Left ventricle myocardium inferior (tissue), 1 donor: ENCODE data around the gene CORO2B. TPM values are rescaled to one million over a fixed set of nuclear protein-coding genes. Genes with fewer than 3 reads are reported as not detected.
A peak's percentile ranks its signal among the peaks of the same experiment; 100 is the strongest.

Experiments
- DNase-seq: peaks from one replicate; pipeline ENCODE4 v3.0.0-alpha.2; 2020
- H3K27ac ChIP-seq: fragments of 200-600 bp; replicated peaks from 2 replicates; pipeline ENCODE4 v1.8.0; 2021
- H3K27me3 ChIP-seq: fragments of 200-600 bp; 2 replicates; pipeline ENCODE4 v1.8.0; 2021; ENCODE audit warnings: low read depth
- H3K36me3 ChIP-seq: fragments of 200-600 bp; 2 replicates; pipeline ENCODE4 v1.8.0; 2021
- H3K4me1 ChIP-seq: fragments of 200-600 bp; 2 replicates; pipeline ENCODE4 v1.8.0; 2021
- H3K4me3 ChIP-seq: fragments of 200-600 bp; 2 replicates; pipeline ENCODE4 v1.8.0; 2021; ENCODE audit warnings: mild to moderate bottlenecking, moderate library complexity
- H3K9me3 ChIP-seq: fragments of 200-600 bp; replicated peaks from 2 replicates; pipeline ENCODE4 v1.8.0; 2021
- intact Hi-C: fragments of 100-400 bp; cut with micrococcal nuclease; formaldehyde crosslinking; loops from one replicate; pipeline ENCODE4 v1.11.0; 2022
- total RNA-seq: library from RNA; stranded (reverse); fragmentation: NEBNext Ultra II Directional; extraction: Animal tissue kit (Norgen Biotek cat#: 25700); gene quantifications from one replicate; pipeline ENCODE4 v1.2.1, GENCODE V29; 2021
- TF ChIP-seq, protein P1 (sequence below): fragments of 200-600 bp; IDR thresholded peaks from 2 replicates; pipeline ENCODE4 v1.8.0; 2021; ENCODE audit warnings: antibody characterized with exemption, mild to moderate bottlenecking, borderline replicate concordance
- donor health status: DM: no; HTN: yes; CAD: no; lungs with severe emphysema.

CORO2B gene
- total RNA-seq, 1 donor from 2014 or later: 5.0 TPM

DNA sequence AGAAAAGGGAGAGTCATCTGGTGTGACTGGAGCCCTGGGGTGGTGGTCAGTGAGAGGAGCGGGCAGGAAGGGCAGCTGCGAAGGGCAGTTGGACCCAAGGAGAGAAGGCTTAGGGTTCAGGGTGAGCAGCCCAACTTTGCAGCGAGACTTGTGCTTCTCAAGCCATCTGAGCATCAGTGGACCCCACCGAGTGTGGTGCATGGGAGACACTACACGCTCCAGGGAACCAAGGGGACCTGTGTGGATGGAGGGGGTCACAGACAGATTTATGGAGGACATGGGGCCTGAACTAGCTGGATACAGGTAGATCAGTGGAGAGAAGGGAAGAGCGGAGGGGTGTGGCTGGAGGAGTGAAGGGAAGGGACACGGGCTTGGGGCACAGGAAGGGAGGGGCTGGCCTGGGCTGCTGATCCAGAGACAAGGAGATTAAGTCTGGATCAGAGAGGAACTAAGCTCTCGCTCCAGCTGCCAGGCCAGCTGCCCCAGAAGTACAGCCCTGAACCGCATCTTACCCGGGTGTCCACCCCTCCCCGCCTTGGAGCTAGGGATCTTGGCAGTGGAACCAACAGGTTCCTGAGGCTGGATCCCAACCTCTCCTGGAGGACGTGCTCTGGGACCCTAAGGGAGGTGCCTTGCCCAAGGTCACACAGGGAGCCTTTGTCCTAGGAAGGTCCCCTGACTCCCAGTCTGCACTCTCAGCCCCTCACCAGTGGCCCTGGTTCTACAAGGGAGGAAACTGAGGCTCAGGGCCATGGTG, 120.5 kb downstream of the CORO2B start:
- Histone ChIP-seq H3K27ac (peak overlapping the region; percentile 89), H3K4me1 (peaks cover 60% of the 10 kb centered on the region), H3K9me3 (no peaks in the 10 kb centered on the region), H3K27me3 (no peaks in the 10 kb centered on the region), H3K36me3 (no peaks in the 10 kb centered on the region), H3K4me3 (no peak overlapping the region)
- intact Hi-C loops: no loop called here
- TF ChIP-seq, protein P1, sequence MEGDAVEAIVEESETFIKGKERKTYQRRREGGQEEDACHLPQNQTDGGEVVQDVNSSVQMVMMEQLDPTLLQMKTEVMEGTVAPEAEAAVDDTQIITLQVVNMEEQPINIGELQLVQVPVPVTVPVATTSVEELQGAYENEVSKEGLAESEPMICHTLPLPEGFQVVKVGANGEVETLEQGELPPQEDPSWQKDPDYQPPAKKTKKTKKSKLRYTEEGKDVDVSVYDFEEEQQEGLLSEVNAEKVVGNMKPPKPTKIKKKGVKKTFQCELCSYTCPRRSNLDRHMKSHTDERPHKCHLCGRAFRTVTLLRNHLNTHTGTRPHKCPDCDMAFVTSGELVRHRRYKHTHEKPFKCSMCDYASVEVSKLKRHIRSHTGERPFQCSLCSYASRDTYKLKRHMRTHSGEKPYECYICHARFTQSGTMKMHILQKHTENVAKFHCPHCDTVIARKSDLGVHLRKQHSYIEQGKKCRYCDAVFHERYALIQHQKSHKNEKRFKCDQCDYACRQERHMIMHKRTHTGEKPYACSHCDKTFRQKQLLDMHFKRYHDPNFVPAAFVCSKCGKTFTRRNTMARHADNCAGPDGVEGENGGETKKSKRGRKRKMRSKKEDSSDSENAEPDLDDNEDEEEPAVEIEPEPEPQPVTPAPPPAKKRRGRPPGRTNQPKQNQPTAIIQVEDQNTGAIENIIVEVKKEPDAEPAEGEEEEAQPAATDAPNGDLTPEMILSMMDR: no peak
- no peak for DNase-seq

DNA sequence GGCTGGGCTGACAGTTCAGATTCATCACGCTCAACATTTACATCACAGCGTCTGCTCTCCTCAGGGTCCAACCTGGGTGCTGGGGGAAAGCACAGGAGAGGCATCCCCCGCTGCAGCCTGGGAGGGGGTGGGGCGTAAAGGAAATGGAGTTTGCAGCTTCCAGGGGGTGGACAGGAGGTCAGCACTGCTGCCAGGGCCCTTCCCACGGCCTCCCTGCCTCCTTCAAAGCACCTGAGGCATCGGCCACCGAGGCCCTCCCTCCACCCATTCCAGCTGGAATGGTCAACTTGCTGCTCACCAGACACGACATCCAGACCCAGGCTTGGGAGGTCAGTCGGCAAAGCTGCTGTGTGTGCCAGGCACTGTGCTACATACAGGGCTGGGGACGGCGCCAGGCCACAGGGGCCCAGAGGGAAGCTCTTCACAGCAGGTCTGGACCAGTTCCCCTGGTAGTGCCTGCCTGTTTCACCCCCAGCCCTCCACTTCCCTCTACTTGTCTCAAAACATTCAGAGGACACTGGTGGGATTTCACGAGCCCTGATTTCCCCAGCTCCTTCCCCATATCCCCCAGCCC, 121.2 kb downstream of the CORO2B start:
- H3K27me3 ChIP-seq: no peaks in the 10 kb centered on the region
- DNase-seq: peak; percentile 33
- no peaks in the 10 kb centered on the region for H3K9me3 ChIP-seq
- H3K36me3 ChIP-seq: no peaks in the 10 kb centered on the region
- peak overlapping the region; percentile 46 for H3K4me3 ChIP-seq
- TF ChIP-seq, protein P1: no peak
- peak overlapping the region; percentile 89 for H3K27ac ChIP-seq
- intact Hi-C loops: no loop called here
- peaks cover 66% of the 10 kb centered on the region for H3K4me1 ChIP-seq

DNA sequence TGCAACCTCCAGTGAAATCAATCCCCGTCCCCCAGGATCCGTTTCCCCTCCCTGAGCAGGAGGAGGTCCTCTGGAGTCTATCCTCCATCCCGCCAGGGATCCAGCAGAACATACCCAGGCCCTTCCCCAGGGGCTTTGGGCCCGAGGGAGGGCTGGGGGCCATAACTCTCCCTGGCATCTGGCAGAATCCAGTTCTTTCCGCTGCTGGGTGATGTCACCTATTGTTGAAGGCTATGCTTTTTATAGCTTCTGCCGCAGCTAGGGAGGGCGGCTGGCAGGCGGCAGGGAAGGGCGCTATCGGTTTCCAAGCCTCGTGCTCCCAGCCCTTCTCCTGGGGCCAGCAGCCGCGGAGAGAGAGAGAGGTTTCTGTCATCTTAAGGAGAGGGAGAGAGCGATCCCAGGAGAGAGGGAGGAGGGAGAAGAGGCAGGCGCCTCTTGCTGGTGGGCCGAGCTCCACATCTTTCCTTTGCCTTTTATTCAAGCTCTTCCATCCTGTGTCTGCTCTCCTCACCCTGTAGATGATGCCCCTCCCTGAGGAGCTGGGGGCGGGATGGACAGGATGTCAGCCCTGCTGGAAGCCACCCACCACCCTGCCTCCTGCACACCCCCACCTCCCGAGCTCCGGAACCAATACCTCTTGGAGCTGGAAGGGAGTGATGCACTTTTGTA, 121.8 kb downstream of the CORO2B start:
- Histone ChIP-seq H3K4me3 (peak overlapping the region; percentile 46), H3K4me1 (peaks cover 72% of the 10 kb centered on the region)
- intact Hi-C loops: no loop called here

DNA sequence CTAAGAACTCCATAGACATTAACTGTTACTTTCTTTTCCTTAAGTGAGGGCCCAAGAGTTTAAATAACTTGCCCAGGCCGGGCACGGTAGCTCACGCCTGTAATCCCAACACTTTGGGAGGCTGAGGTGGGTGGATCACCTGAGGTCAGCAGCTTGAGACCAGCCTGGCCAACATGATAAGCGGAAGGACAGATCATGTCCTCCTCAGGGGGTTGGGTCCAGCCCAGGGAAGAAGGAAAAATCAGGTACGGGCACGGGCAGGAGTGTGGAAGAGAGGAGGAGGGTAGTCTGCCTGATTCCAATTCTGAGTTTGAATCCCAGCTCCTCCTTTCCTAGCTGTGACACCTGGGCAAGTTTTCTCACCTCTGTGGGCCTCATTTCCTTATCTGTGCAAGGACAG, 123.1 kb downstream of the CORO2B start:
- no peaks in the 10 kb centered on the region for H3K27me3 ChIP-seq
- no peak for DNase-seq
- TF ChIP-seq, protein P1: no peak
- intact Hi-C loops: no loop called here
- no peak overlapping the region for H3K4me3 ChIP-seq
- H3K36me3 ChIP-seq: no peaks in the 10 kb centered on the region
- peaks cover 85% of the 10 kb centered on the region for H3K4me1 ChIP-seq
- H3K27ac ChIP-seq: no peak overlapping the region
- no peaks in the 10 kb centered on the region for H3K9me3 ChIP-seq

More for the DNA sequence above, 121.8 kb downstream of the CORO2B start:
- Histone ChIP-seq H3K36me3 (no peaks in the 10 kb centered on the region), H3K27ac (peak overlapping the region; percentile 89), H3K9me3 (no peaks in the 10 kb centered on the region), H3K27me3 (no peaks in the 10 kb centered on the region)
- TF ChIP-seq, protein P1: no peak
- DNase-seq: peak; percentile 76

DNA sequence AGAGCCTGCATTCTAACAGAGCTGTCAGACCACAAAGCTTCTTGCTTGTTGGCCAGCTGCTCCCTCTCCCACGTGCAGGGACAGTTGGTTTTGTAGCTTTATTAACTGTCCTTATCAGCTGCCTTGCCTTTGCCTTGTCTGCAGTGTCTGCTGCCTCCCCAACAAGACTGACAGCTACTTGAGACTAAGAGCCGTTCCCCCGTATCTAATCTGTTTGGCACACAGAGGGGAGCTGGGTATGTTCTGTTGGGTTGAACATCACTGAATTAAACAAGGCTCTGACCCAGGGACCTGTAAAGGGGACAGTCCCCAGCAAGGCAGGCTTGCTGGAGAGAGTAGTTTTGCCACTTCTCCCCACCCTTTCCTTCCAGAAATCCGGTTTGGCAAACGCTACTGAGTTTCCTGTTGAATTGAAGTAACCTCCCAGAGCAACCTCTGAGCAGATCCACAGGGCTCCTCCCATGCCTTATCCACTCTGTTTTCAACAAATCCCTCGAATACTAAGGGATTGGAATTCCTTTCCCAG, 125.8 kb downstream of the CORO2B start:
- TF ChIP-seq, protein P1: no peak
- peaks cover 96% of the 10 kb centered on the region for H3K4me1 ChIP-seq
- H3K36me3 ChIP-seq: no peaks in the 10 kb centered on the region
- H3K27me3 ChIP-seq: no peaks in the 10 kb centered on the region
- H3K9me3 ChIP-seq: no peaks in the 10 kb centered on the region
- intact Hi-C loops: no loop called here
- peak overlapping the region; percentile 84 for H3K27ac ChIP-seq
- H3K4me3 ChIP-seq: no peak overlapping the region
- peak; percentile 35 for DNase-seq
